GM12878 (cell line): ENCODE data around the gene TCP1. TPM values are rescaled to one million over a fixed set of nuclear protein-coding genes. Genes with fewer than 3 reads are reported as not detected.

Source experiments
- ATAC-seq: fragments of 200-7000 bp; cut with Tn5 transposase; 3 replicates; pipeline ENCODE4 v1.9.1; 2020; ENCODE audit warnings: mild to moderate bottlenecking, moderate library complexity
- BruUV-seq: library from RNA; stranded (reverse); fragments of 400-500 nt; replicated peaks from 2 replicates; lab custom pipeline; 2021; lab: Mats Ljungman, UMichigan
- CTCF ChIA-PET: fragments of 300-600 bp; sonication (Branson Sonifier 250); formaldehyde crosslinking; extraction: SDS; loops from one replicate; lab custom pipeline; 2021; ENCODE audit warnings: inconsistent platforms; lab: Yijun Ruan, JAX
- POLR2A ChIA-PET: fragments of 350-600 bp; formaldehyde crosslinking; extraction: SDS; loops from one replicate; lab custom pipeline; 2021; ENCODE audit warnings: inconsistent platforms; lab: Charles Lee
- RAD21 ChIA-PET: fragments of 300-600 bp; sonication (Branson Sonifier 250); formaldehyde crosslinking; loops from one replicate; lab custom pipeline; 2023; ENCODE audit warnings: antibody characterized with exemption; ENCODE audit not compliant: unreplicated experiment; lab: Charles Lee
- SMC1A ChIA-PET: fragments of 300-600 bp; sonication (Branson Sonifier 250); formaldehyde crosslinking; loops from one replicate; lab custom pipeline; 2023; ENCODE audit not compliant: unreplicated experiment, uncharacterized antibody; lab: Charles Lee
- DNase-seq: peaks from one replicate; pipeline ENCODE4 v3.0.0-alpha.2; 2011; ENCODE audit warnings: low read depth, low spot score
- FAIRE-seq: peaks from 3 replicates; lab custom pipeline; 2011; peaks lifted over from hg19 to GRCh38; lab: Jason Lieb, UNC
- H2AFZ ChIP-seq: 2 replicates; pipeline ENCODE4 v1.6.0; 2011; ENCODE audit warnings: low read depth, low read length, control low read depth; ENCODE audit not compliant: control insufficient read depth
- H3K27ac ChIP-seq: 2 replicates; pipeline ENCODE4 v1.5.1; 2011; ENCODE audit warnings: control low read depth; ENCODE audit not compliant: control insufficient read depth, insufficient read depth
- H3K27me3 ChIP-seq, 2 experiments: replicated peaks in 1 of 2; 2 replicates each; pipeline versions ENCODE4 v1.6.0 to v1.6.1; 2011; ENCODE audit warnings: low read length in 1 of 2; ENCODE audit not compliant: control insufficient read depth in 2 of 2, insufficient read depth in 2 of 2
- H3K36me3 ChIP-seq, 2 experiments: 2 replicates each; pipeline ENCODE4 v1.5.1; 2011; ENCODE audit warnings: low read length in 1 of 2; ENCODE audit not compliant: control insufficient read depth in 2 of 2, insufficient read depth in 2 of 2
- H3K4me1 ChIP-seq: 2 replicates; pipeline ENCODE4 v1.6.1; 2011; ENCODE audit warnings: mild to moderate bottlenecking, low read length, moderate library complexity, mixed read lengths; ENCODE audit not compliant: control insufficient read depth, insufficient read depth
- H3K4me2 ChIP-seq: 2 replicates; pipeline ENCODE4 v1.6.0; 2011; ENCODE audit warnings: control low read depth; ENCODE audit not compliant: control insufficient read depth, insufficient read depth
- H3K4me3 ChIP-seq: fragments of 200-600 bp; sonication (generic); 2 replicates; pipeline ENCODE4 v1.5.1; 2016
- H3K79me2 ChIP-seq: 2 replicates; pipeline ENCODE4 v1.6.0; 2011; ENCODE audit warnings: low read length; ENCODE audit not compliant: control insufficient read depth, insufficient read depth
- H3K9ac ChIP-seq: 2 replicates; pipeline ENCODE4 v1.8.0; 2011; ENCODE audit warnings: low read length, control low read depth, mixed read lengths; ENCODE audit not compliant: control insufficient read depth, insufficient read depth
- H3K9me3 ChIP-seq: replicated peaks from 3 replicates; pipeline ENCODE4 v1.5.1; 2011; ENCODE audit warnings: mild to moderate bottlenecking, low read length; ENCODE audit not compliant: control insufficient read depth, insufficient read depth
- H4K20me1 ChIP-seq: 2 replicates; pipeline ENCODE4 v1.6.0; 2011; ENCODE audit not compliant: control insufficient read depth, insufficient read depth
- GATAD2B ChIP-seq: fragments of 450-650 bp; conservative IDR thresholded peaks from 2 replicates; pipeline ENCODE4 v1.6.1; 2017; ENCODE audit warnings: low read depth, mild to moderate bottlenecking, moderate library complexity
- HSF1 ChIP-seq: fragments of 150-350 bp; IDR thresholded peaks from 2 replicates; pipeline ENCODE4 v1.6.1; 2014; ENCODE audit warnings: mild to moderate bottlenecking, low read depth, low read length
- LARP7 ChIP-seq: fragments of 450-650 bp; IDR thresholded peaks from 2 replicates; pipeline ENCODE4 v1.6.1; 2017; ENCODE audit warnings: mild to moderate bottlenecking
- MAX ChIP-seq: IDR thresholded peaks from 2 replicates; pipeline ENCODE4 v1.6.1; 2012; ENCODE audit warnings: low read depth, low read length, improper control_type of control experiment
- MLLT1 ChIP-seq: fragments of 450-650 bp; IDR thresholded peaks from 2 replicates; pipeline ENCODE4 v1.6.1; 2016; ENCODE audit warnings: mild to moderate bottlenecking
- NR2C1 ChIP-seq: fragments of 450-650 bp; IDR thresholded peaks from 2 replicates; pipeline ENCODE4 v1.6.1; 2017; ENCODE audit warnings: antibody characterized with exemption, mild to moderate bottlenecking, moderate library complexity
- POU2F2 ChIP-seq: IDR thresholded peaks from 3 replicates; pipeline ENCODE4 v1.6.1; 2011; ENCODE audit warnings: low read depth, mild to moderate bottlenecking, low read length, borderline replicate concordance
- RB1 ChIP-seq: fragments of 450-650 bp; formaldehyde crosslinking; IDR thresholded peaks from 2 replicates; pipeline ENCODE4 v1.6.1; 2017; ENCODE audit warnings: mild to moderate bottlenecking, borderline replicate concordance
- SIX5 ChIP-seq: IDR thresholded peaks from 2 replicates; pipeline ENCODE4 v1.6.1; 2011; ENCODE audit warnings: mild to moderate bottlenecking, low read depth, low read length, moderate library complexity; ENCODE audit not compliant: severe bottlenecking
- SUZ12 ChIP-seq: fragments of 200-600 bp; sonication (generic); IDR thresholded peaks from one replicate; pipeline ENCODE4 v1.6.1; 2018; ENCODE audit warnings: antibody characterized with exemption, mild to moderate bottlenecking; ENCODE audit not compliant: unreplicated experiment
- ZBTB33 ChIP-seq: fragments of 450-650 bp; IDR thresholded peaks from 2 replicates; pipeline ENCODE4 v1.6.1; 2017; ENCODE audit warnings: mild to moderate bottlenecking
- ZSCAN29 ChIP-seq: fragments of 450-650 bp; IDR thresholded peaks from 2 replicates; pipeline ENCODE4 v1.6.1; 2017; ENCODE audit warnings: mild to moderate bottlenecking, moderate library complexity
- WGBS: methylation state at CpG from one replicate; pipeline ENCODE4 v1.1.6; 2016; ENCODE audit warnings: low lambda C conversion rate; ENCODE audit not compliant: insufficient replicate concordance, insufficient coverage; ENCODE audit errors: missing lambda C conversion rate; 5-methylcytosine and 5-hydroxymethylcytosine counted together
- in situ Hi-C: fragments of 300-500 bp; cut with MboI; formaldehyde crosslinking; loops from 9 replicates; pipeline ENCODE4 v1.14.3; 2018; ENCODE audit warnings: mixed read lengths
- intact Hi-C: fragments of 100-400 bp; cut with micrococcal nuclease; formaldehyde crosslinking; loops from one replicate; pipeline ENCODE4 v1.14.2; 2022; ENCODE audit not compliant: unreplicated experiment
- polyA plus RNA-seq, 11 experiments: library from polyadenylated mRNA; depleted of rRNA in 4 of 11; unstranded in 6 of 11; stranded (reverse) in 5 of 11; fragments of >200 nt; fragmentation: Nextera tagmentation in 4 of 11; fragmentation: Illumina TruSeq in 1 of 11; extraction: Ambion mirVana in 4 of 11; extraction: Trizol in 1 of 11; gene quantifications; 1 replicate in 1 of 11; 2 replicates in 10 of 11; pipeline versions ENCODE4 v1.2.1 to v1.2.3, GENCODE V29; 2011 to 2016; ENCODE audit warnings: inconsistent platforms in 2 of 11, missing spikeins in 2 of 11, low read depth in 1 of 11
- total RNA-seq, 4 experiments: library from RNA; depleted of rRNA in 3 of 4; stranded (reverse); fragments of >200 nt in 3 of 4; fragmentation: Illumina TruSeq in 1 of 4; extraction: Trizol in 1 of 4; gene quantifications; 2 replicates each; pipeline versions ENCODE4 v1.2.1 to v1.2.3, GENCODE V29; 2013 to 2021
- TF ChIP-seq, protein P1 (sequence below): fragments of 450-650 bp; IDR thresholded peaks from 2 replicates; pipeline ENCODE4 v1.6.1; 2017; ENCODE audit warnings: mild to moderate bottlenecking, moderate library complexity

The TCP1 gene
- total and polyA plus RNA-seq, 10 of the 15 experiments (the other 5 are each of a cell fraction or from before 2014, with no cell fraction given), result 133 to 457 (median 306) TPM

- H4K20me1 ChIP-seq, result no peaks in the 10 kb centered on the region
- no peak overlapping the region for H3K4me2 ChIP-seq
- CTCF ChIA-PET, result no interaction called here
- ATAC-seq, result no peak
- BruUV-seq, result no TSS peak
- H3K9ac ChIP-seq, result no peak overlapping the region
- no peak overlapping the region for H2AFZ ChIP-seq
- RAD21 ChIA-PET, result no interaction called here
- no peaks in the 10 kb centered on the region for H3K79me2 ChIP-seq
- H3K4me3 ChIP-seq, result no peak overlapping the region
- SMC1A ChIA-PET, result interaction anchor here (0.7 kb wide), 1 partner anchor 10 kb away, joined by 3 read pairs; no protein-coding TSS in a partner anchor
- no peak overlapping the region for H3K27ac ChIP-seq
- no peak for FAIRE-seq
- no peak for DNase-seq
- no peaks in the 10 kb centered on the region for H3K27me3 ChIP-seq
- in situ Hi-C loops (no loop called here), intact Hi-C loops (no loop called here)
- 0 out of 2 replicates have a peak, but pooled peaks cover 9% of the 10 kb centered on the region for H3K4me1 ChIP-seq
- TF ChIP-seq SUZ12 (no peak), SIX5 (no peak), NR2C1 (no peak), LARP7 (no peak), MAX (no peak), GATAD2B (no peak), ZBTB33 (no peak), RB1 (no peak), MLLT1 (no peak), HSF1 (no peak), ZSCAN29 (no peak), POU2F2 (no peak)
- TF ChIP-seq, protein P1, sequence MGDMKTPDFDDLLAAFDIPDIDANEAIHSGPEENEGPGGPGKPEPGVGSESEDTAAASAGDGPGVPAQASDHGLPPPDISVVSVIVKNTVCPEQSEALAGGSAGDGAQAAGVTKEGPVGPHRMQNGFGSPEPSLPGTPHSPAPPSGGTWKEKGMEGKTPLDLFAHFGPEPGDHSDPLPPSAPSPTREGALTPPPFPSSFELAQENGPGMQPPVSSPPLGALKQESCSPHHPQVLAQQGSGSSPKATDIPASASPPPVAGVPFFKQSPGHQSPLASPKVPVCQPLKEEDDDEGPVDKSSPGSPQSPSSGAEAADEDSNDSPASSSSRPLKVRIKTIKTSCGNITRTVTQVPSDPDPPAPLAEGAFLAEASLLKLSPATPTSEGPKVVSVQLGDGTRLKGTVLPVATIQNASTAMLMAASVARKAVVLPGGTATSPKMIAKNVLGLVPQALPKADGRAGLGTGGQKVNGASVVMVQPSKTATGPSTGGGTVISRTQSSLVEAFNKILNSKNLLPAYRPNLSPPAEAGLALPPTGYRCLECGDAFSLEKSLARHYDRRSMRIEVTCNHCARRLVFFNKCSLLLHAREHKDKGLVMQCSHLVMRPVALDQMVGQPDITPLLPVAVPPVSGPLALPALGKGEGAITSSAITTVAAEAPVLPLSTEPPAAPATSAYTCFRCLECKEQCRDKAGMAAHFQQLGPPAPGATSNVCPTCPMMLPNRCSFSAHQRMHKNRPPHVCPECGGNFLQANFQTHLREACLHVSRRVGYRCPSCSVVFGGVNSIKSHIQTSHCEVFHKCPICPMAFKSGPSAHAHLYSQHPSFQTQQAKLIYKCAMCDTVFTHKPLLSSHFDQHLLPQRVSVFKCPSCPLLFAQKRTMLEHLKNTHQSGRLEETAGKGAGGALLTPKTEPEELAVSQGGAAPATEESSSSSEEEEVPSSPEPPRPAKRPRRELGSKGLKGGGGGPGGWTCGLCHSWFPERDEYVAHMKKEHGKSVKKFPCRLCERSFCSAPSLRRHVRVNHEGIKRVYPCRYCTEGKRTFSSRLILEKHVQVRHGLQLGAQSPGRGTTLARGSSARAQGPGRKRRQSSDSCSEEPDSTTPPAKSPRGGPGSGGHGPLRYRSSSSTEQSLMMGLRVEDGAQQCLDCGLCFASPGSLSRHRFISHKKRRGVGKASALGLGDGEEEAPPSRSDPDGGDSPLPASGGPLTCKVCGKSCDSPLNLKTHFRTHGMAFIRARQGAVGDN, result no peak
- H3K36me3 ChIP-seq, result no peaks in the 10 kb centered on the region
- 55% methylated on average over 7 of the region's 7 CpGs for WGBS
- POLR2A ChIA-PET, result no interaction called here
- H3K9me3 ChIP-seq, result no peaks in the 10 kb centered on the region
Observed at GRCh38 chr6:159828074-159828473, 38.7 kb upstream of the TCP1 start.
